Amygdala (tissue), 56 donors: ENCODE data around the gene TANGO2.
"Not testable (repeated sequence)": the region's sequence is repeated elsewhere in the genome, so short reads cannot be mapped to it uniquely, and the experiment has no call there.

ENCODE experiments used
- DNase-seq, 56 donors: peaks; one replicate each; lab custom pipeline; 2025; lab: John Stamatoyannopoulos, UW

Gene TANGO2

DNA sequence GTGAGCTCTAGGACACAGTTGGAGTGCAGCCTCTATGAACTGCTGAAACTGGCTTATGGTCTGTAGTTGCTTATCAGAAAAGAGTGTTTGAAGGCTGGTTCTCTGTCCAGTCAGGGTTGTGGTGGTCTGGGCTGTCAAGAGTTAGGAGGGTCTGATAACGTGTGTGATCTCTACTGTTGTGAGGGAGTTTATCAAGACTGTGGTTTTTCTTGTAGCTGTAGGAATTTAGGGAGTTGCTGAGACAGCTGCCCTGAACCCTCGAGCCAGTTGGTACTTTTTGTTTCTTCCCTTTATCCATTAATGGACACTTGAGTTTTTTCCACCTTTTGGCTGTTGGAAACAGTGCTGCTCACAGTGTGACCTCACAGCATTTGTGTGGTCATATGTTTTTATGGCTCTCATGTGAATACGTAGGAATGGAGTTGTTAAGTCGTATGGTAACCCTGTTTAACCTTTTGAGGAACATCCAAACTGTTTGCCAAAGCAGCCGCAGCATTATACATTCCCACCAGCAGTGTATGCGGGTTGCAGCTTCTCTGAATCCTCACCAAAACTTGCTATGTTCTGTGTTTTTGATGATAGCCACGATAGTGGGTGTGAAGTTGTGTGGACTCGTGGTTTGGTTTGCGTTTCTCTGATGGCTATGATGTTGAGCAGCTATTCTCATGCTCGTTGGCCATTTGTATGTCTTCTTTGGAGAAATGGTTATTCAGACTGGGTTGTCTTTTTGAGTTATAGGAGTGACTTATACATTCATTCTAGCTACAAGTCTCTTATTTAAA, 38.3 kb downstream of the TANGO2 start:
- DNase-seq = no peak

DNA sequence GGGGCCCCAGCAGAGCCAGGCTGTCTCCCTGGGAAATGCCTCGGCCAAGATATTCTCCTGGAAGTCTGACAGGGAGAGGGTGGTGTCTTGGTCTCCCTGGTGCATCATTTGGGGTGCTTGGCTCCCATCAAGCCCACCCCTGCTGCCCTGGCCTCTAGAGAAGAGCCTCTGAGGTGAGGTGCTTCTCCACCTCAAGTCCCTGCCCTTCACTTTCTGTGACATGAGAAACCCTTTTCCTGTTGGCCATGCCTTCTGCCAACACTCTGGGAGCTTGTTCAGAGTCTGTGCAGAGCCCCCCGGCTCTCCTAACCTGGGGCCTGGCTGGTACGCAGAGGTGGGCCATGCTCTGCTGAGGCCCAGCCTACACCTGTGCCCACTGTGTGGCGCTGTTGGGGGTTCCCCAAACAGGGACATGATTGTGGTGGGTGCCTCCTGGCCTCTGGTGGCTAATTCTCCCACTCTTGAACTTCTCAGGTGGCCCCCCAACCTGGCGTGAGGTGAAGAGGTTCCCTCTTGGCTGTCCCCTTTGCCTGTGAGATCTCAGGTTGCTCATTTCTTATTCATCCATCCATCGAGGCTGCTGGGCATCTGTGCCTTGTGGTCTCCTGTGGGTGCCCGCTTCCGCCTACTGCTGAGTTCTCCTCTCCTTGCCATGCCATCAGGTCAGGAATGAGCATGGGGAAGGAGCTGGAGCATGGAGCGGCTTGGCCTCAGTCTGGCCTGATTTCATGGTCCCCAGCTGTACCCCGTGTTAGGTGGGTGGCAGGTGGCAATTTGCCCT, 40.0 kb downstream of the TANGO2 start:
- DNase-seq = no peak

DNA sequence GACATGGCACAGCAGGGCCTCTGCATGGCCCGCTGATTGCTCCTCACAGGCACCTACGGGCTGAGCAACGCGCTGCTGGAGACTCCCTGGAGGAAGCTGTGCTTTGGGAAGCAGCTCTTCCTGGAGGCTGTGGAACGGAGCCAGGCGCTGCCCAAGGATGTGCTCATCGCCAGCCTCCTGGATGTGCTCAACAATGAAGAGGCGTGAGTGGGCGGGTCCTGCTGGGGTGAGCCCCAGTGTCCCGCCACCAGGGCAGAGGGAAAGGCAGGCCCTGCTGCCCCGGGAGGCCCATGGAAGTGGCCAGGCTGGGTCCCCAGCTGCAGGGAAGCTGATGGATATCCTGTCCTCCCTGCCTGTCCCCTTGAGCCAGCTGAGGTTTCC, 40.6 kb downstream of the TANGO2 start:
- peak in 1 of 56 donors; percentile 18 for DNase-seq

DNA sequence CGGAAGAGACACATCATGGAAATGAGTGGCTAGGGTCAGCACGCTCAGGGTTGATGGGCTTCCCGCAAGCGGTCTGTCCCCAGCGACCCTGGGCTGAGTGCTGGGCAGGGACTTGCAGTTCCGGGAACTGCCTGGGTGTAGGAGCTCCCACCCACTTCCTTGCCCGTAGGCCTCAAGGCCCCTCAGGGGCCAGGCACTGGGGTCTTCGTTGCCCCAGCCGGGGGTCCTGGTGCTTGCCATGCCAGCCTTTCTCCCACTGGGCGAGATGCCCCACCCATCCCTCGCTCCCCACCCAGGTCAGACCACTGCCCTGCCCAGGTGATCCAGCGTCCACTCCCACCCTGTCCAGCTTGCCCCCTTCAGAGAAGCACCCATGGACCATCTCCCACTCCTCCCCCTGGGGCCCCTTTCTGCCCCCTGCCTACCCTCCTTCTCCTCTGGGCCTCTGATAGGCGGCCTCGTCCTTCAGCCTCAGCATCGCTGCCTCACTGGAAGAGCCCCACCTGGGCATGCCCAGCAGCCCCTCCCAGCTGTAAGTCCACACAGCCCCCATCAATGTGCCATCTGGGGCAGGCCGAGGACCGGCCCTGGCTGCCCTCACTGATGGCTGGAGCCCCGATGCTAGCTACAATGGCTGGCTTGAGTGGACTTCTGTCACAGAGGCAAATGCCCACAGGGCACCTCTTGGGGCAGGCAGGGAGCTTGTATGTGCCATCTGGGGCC, 41.3 kb downstream of the TANGO2 start:
- DNase-seq = no peak

DNA sequence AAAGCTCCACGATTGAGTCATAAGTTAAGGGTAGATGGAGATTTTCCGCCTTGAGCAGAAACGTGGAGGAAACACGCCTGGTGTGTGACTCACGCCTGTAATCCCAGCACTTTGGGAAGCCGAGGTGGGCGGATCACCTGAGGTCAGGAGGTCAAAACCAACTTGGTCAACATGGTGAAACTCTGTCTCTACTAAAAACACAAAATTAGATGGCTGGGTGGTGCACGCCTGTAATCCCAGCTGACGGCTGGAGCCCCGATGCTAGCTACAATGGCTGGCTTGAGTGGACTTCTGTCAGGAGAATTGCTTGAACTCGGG, 41.8 kb downstream of the TANGO2 start:
- DNase-seq = no peak

DNA sequence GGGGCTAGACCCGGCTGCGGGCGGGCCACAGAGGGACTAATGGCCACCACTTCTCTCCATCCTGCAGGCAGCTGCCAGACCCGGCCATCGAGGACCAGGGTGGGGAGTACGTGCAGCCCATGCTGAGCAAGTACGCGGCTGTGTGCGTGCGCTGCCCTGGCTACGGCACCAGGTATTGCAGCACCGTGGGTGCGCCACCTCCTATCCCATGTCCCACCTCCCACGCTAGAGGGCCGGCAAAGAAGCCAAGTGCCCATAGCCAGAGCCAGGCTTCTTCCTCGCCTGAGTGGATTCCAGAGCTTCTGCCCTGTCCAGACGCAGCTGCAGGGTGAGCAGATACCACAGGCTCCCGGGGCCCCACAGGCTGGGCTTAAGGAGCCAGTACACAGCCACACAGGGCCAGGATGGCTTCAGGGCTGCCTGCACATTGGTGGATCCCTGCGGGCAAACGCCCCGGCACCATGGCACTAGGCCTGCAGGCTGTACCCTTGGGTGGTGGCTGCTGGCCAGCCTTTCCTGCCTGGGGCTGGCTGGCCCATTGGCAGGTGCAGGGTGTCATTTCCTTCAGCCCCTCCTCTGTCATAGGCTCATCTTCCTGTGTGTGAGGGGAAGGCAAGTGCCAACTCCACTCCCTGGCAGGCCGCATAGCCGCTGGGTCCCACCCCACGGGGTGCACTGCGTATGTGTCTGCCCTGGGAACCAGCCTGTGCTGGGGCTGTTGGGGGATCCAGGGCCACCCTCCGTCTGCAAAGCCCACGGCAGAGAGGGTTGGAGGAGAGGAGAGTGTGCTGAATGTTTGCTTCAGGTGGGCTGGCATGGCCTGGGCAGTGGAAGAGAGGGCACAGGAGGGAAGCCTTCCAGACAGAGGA, 42.6 kb downstream of the TANGO2 start:
- no peak for DNase-seq

DNA sequence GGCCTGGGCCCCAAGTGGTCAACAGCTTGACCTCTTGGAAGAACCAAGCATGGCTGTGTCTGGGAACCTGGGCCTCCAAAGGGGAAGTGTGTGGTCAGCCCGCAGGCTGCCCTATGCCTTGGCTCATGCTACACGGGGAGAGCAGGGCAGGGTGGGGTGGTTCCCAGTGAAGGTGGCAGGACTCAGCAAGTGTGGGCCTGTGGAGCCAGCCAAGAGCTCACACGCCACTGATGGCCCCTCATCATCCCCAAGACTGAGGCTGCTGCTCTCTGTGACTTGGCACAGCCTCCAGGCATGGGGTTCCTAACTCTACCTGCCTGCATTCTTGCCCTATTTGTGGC, 43.2 kb downstream of the TANGO2 start:
- no peak for DNase-seq

DNA sequence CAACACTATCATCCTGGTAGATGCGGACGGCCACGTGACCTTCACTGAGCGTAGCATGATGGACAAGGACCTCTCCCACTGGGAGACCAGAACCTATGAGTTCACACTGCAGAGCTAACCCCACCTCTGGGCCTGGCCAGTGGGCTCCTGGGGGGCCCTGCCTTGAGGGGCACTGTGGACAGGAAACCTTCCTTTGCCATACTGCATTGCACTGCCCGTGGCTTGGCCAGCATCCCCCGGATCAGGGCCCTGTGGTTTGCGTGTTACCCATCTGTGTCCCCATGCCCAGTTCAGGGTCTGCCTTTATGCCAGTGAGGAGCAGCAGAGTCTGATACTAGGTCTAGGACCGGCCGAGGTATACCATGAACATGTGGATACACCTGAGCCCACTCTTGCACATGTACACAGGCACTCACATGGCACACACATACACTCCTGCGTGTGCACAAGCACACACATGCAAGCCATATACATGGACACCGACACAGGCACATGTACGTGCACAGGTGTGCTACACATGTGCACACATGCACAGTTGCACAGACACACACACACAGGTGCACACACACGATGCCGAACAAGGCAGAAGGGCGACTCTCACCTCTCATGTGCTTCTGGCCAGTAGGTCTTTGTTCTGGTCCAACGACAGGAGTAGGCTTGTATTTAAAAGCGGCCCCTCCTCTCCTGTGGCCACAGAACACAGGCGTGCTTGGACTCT, 43.8 kb downstream of the TANGO2 start:
- DNase-seq = no peak

DNA sequence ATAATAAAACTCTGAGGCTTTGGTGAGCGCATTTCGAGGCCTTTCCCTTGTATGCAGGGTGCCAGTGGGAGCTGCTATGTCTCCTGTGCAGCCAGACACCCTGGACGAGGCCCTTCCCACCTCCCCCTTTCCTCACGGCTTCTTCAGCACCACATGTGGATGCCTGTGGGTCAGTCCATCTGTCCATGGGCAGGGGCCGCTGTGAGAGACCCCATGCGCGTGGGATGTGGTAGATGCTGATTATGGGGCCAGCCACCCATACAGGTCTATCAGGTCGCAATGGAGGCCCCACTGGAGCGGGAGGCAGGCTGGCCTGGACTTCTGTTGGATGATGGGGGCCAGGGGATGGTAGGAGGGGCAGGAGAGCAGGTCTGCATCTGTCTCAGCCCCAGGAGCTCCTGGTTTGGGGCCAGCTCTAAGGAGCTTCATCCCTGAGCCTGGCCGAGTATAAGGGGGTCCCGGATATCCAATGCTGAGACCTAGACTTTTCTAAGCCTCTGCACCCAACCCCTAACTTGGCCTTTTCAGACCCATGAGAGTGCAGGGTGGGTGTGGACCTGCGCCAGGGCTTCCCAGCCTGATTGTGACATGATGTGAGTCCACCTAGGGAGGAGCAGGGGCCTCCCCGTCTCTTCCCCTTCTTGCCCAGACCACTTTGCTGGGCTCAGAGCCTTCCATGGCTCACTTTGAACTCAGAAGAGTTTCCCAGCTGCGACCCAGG, 45.1 kb downstream of the TANGO2 start:
- no peak for DNase-seq

DNA sequence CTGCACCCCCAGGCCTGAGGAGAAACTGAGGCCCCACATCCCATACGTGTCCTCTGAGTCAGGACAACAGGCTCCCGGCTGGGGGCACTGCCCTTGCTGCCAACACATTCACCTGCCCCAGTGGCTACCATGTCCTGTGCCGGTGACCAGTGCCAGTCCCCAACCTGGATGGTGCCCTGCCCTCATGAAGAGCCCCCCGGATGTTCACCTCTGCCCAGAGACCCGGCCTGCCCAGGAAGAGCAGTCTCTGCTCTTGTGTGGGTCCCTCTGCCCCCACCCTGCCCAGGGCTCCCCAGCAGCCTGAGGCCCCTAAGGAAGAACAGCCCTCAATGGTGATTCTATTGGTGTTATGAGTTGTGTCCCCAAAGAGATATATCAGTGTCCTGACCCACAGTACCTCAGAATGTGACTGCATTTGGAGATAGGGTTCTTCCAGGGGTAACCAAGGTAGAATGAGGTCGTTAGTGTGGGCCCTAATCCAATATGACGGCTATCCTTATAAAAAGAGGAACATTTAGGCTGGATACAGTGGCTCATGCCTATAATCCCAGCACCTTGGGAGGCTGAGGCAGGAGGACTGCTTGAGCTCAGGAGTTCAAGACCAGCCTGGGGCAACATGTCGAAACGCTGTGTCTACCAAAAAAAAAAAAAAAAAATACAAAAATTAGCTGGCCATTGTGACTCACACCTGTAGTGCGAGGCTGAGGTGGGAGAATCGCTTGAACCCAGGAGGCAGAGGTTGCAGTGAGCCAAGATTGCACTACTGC, 45.9 kb downstream of the TANGO2 start:
- no peak for DNase-seq

DNA sequence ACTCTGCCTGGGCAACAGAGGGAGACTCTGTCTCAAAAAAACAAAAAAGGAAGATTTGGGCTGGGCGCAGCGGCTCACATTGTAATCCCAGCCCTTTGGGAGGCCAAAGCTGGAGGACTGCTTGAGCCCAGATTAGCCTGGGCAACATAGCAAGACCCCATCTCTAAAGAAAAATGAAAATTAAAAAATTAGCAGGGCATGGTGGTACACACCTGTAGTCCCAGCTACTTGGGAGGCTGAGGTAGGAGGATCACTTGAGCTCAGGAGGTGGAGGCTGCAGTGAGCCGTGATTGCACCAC, 46.4 kb downstream of the TANGO2 start:
- DNase-seq = not testable (repeated sequence)

DNA sequence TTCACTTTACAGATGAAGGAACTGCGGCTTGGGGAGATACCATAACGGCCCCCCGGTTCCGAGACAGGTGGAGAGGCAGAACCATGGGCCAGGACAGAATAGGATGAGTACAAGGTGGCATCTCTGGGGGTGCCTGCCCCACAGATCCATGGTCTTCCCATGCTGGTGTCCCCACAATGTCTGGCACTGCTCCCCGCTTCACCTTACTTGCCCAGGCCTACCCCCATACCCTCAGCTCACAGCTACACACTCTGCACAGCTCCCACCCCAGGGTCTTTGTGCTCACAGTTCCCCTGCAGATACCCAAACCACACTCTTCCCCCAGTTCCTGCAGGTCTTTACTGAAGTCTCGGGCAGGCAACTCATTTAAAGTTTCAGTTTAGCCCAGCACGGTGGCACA, 47.7 kb downstream of the TANGO2 start:
- DNase-seq = no peak

DNA sequence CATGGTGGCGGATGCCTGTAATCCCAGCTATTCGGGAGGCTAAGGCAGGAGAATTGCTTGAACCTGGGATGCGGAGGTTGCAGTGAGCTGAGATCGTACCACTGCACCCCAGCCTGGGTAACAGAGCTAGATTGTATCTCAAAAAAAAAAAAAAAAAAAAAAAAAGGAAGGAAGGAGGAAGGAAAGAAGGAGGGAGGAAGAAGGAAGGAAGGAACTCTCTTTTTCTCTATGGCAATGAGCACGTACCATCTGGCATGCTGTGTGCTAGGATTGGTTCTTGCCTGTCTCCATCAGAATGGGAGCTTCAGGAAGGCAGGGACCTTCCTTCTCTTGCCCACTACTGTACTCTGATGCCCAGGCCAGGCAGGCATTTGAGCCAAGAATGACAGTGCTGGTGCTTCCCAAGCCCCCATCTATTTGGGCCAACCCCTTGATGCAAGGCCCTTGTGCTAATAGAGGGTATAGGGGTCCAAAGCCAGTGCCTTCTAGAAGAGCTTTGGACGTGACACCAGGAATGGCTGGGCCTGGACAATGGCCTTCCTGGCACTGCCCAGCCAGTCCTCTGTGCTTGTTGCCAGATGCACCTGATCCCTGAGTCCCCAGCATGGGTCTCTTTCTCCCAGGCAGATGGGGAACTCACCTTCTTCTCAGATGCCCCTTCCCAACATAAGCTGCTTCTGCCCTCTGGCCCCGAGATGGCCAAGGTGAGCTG, 48.6 kb downstream of the TANGO2 start:
- DNase-seq = no peak

DNA sequence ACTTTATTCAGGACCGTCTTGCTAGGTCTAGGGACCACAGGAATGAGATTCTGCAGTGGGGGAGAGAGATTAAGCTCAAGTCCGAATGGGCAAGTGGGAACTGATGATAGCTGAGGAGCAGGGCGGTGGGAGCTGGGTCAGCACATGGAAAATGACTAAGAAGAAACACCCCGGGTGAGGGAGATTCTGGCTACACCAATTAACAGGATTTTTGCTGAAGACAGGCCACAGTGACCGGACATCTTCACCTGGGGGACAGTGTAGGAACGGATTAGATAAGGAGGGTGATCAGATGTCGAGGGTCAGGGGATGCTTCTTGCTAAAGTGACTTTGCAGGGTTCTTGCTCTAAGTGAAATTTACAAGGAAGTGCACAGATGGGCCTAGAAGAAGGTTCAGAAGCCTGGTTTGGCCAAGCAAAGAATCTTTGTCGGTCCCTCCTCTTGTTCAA, 50.6 kb downstream of the TANGO2 start:
- no peak for DNase-seq

DNA sequence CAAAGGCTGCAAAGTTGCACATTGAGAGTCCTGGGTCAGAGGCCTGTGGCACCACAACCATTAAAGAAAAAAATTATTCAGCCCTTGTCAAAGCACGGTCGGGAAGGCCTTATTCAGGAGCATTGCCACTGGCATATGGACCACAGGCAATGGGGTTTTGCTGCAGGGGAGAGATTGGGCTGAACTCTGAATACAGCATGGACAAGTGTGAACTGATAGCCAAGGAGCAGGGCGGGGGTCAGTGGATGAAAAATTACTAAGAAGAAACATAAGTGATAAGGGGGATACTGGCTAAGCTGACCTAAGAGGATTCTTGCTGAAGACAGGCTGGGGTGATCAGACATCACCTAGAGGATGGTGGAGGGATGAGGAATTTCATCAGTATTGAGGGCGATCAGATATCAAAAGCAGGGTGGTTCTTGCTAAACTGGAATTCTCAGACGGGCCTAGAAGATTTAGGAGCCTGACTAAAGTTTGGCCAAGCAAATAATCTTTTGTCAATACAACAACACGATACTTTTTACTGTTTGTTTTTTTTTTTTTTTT, 55.8 kb downstream of the TANGO2 start:
- no peak for DNase-seq

DNA sequence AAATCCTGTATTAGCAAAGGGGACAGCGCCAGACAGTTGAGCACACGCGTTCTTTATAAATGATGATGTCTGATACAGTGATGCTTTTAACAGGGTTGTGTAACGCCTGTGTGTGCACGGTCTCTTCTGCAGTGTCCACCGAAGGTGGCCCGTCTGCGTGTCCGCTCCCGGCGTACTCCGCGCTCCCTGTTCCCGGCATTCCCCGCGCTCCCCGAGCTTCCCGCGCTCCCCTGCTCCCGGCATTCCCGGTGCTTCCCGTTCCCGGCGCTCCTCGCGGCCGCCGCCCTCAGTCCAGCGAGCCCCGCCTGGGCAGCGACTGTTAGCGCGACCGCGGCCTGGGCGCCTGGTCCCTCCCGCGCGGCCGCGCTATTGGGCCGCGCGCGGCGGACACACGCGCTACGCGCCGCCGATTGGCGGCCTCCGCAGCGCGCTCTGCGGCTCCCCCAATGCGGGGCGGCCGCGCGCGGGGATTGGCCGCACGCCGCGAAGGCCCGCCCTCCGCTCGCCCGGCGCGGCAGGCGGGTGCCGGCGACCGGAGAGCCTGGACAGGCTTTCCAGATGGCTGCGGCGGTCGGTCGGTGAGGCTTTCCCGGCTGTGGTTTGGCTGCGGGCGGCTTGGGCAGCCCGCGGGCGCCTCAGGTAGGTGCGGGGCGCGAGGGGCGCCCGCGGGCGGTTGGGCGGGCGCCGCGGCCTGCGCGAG, 59.0 kb downstream of the TANGO2 start, which contains the start of gene DGCR8:
DGCR8 (plus strand) TSS at position 497 of the 700 bp plus-strand sequence. CDS start 5,723 bp downstream, outside the sequence.
- DNase-seq = peak; percentile 54 to 96 (median 90)

DNA sequence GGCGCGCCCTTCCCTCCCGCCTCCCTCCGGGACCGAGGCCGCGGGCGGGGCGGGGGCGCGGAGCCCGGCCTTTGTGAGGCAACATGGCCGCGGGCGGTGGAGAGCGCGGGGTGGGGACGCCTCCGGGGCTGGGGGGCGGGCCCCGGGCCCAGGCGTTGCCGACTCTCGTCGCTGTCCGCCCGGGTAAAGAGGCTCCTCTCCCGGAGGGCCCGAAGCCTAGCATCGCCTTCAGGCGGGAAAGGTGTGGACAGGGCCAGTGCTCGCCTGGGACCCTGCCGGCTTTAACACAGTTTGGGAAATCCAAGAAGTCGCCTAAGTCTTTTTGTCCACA, 59.5 kb downstream of the TANGO2 start:
- peak in 21 of 56 donors; percentile 27 to 77 (median 62) for DNase-seq
